Right lobe of liver (tissue), 6 donors: ENCODE data around the gene TM9SF4. TPM values are rescaled to one million over a fixed set of nuclear protein-coding genes. Genes with fewer than 3 reads are reported as not detected.

Experiments used
- ATAC-seq, 4 donors: fragments of 200-7000 bp; cut with Tn5 transposase; one replicate each; pipeline ENCODE4 v1.9.1; 2020; ENCODE audit warnings: mild to moderate bottlenecking in 4 of 4, moderate library complexity in 4 of 4
- DNase-seq, 3 donors: peaks; one replicate each; pipeline ENCODE4 v3.0.0-alpha.2; 2020
- H3K27ac ChIP-seq, 3 donors: fragments of 200-600 bp; one replicate each; pipeline ENCODE4 v1.8.0; 2022
- H3K27me3 ChIP-seq, 2 donors: fragments of 200-600 bp; one replicate each; pipeline ENCODE4 v1.8.0; 2022
- H3K36me3 ChIP-seq, 4 donors: fragments of 200-600 bp; sonication (generic) in 1 of 4; one replicate each; pipeline versions ENCODE4 v1.5.1 to v1.8.0; 2017 to 2022; ENCODE audit warnings: control low read depth in 1 of 4
- H3K4me1 ChIP-seq, 4 donors: fragments of 200-600 bp; sonication (generic) in 1 of 4; one replicate each; pipeline versions ENCODE4 v1.5.1 to v1.8.0; 2017 to 2022; ENCODE audit warnings: control low read depth in 1 of 4
- H3K4me3 ChIP-seq, 3 donors: fragments of 200-600 bp; one replicate each; pipeline ENCODE4 v1.8.0; 2022
- H3K9me3 ChIP-seq, 4 donors: fragments of 200-600 bp; sonication (generic) in 1 of 4; one replicate each; pipeline versions ENCODE4 v1.5.1 to v1.8.0; 2017 to 2022; ENCODE audit warnings: control low read depth in 1 of 4
- CTCF ChIP-seq, 4 donors: fragments of 200-600 bp in 3 of 4; fragments of 450-650 bp in 1 of 4; IDR thresholded peaks; one replicate each; pipeline versions ENCODE4 v1.5.1 to v1.8.0; 2016 to 2022; ENCODE audit warnings: antibody characterized with exemption in 4 of 4, mild to moderate bottlenecking in 2 of 4
- POLR2A ChIP-seq: fragments of 450-650 bp; IDR thresholded peaks from one replicate; pipeline ENCODE4 v1.6.1; 2017; ENCODE audit warnings: antibody characterized with exemption, mild to moderate bottlenecking
- WGBS: methylation state at CpG from one replicate; pipeline ENCODE4 v1.1.6; 2018; ENCODE audit warnings: low coverage, low lambda C conversion rate; ENCODE audit not compliant: insufficient coverage; ENCODE audit errors: missing lambda C conversion rate; 5-methylcytosine and 5-hydroxymethylcytosine counted together
- intact Hi-C, 2 donors: fragments of 100-400 bp; cut with DNase I; formaldehyde crosslinking; loops; one replicate each; pipeline versions ENCODE4 v1.11.2 to v1.14.1; 2022
- total RNA-seq, 6 experiments: library from RNA; depleted of rRNA in 2 of 6; stranded (reverse); fragments of >200 nt in 2 of 6; fragmentation: NEBNext Ultra II Directional in 3 of 6; extraction: Animal tissue kit (Norgen Biotek cat#: 25700) in 3 of 6; gene quantifications; one replicate each; pipeline versions ENCODE4 v1.1.0 to v1.2.4, GENCODE V29; 2016 to 2023
- donor health status: DM: no; HTN: yes; CAD: no.
- donor health status: DM: no; HTN: no; CAD: no.
- donor health status: DM: no; HTN: no; CAD: no.
- donor health status: DM: no; HTN: yes; CAD: no.
- donor health status: DM: no; HTN: yes; CAD: no.

The TM9SF4 gene
- total RNA-seq, 6 experiments from 2014 or later: 26.9 to 33.9 (median 30.5) TPM

GRCh38 chr20:32078322-32078721 is 31.2 kb upstream of the TM9SF4 start:
- ATAC-seq (no peak), DNase-seq (no peak)
- 75% methylated on average over 5 of the region's 5 CpGs for WGBS
- Histone ChIP-seq H3K27me3 (no peaks in the 10 kb centered on the region), H3K9me3 (no peaks in the 10 kb centered on the region), H3K4me3 (no peak overlapping the region), H3K27ac (no peak overlapping the region), H3K36me3 (no peaks in the 10 kb centered on the region), H3K4me1 (no peaks in the 10 kb centered on the region)
- TF ChIP-seq CTCF (IDR thresholded peaks at IDR 0.05): no peak
- TF ChIP-seq POLR2A: no peak
- intact Hi-C loops: no loop called here

GRCh38 chr20:32078791-32079190 is 30.7 kb upstream of the TM9SF4 start:
- no peak for ATAC-seq

GRCh38 chr20:32079655-32080109 is 29.8 kb upstream of the TM9SF4 start:
- no peak for ATAC-seq
- Histone ChIP-seq H3K4me3 (no peak overlapping the region), H3K27ac (no peak overlapping the region), H3K9me3 (no peaks in the 10 kb centered on the region), H3K4me1 (no peaks in the 10 kb centered on the region), H3K27me3 (no peaks in the 10 kb centered on the region), H3K36me3 (no peaks in the 10 kb centered on the region)
- no peak for DNase-seq
- TF ChIP-seq CTCF (IDR thresholded peaks at IDR 0.05) (no peak), POLR2A (no peak)
- 10% methylated on average over 1 of the region's 8 CpGs for WGBS
- intact Hi-C loops: no loop called here

More at GRCh38 chr20:32078791-32079190, 30.7 kb upstream of the TM9SF4 start:
- H3K27ac ChIP-seq: no peak overlapping the region
- H3K4me3 ChIP-seq: no peak overlapping the region
- H3K4me1 ChIP-seq: no peaks in the 10 kb centered on the region
- no peaks in the 10 kb centered on the region for H3K27me3 ChIP-seq
- TF ChIP-seq POLR2A (no peak), CTCF (IDR thresholded peaks at IDR 0.05) (no peak)
- no peaks in the 10 kb centered on the region for H3K9me3 ChIP-seq
- intact Hi-C loops: no loop called here
- DNase-seq: no peak
- H3K36me3 ChIP-seq: no peaks in the 10 kb centered on the region

- Histone ChIP-seq H3K9me3 (no peaks in the 10 kb centered on the region), H3K27ac (no peak overlapping the region), H3K4me1 (no peaks in the 10 kb centered on the region), H3K36me3 (no peaks in the 10 kb centered on the region), H3K4me3 (no peak overlapping the region), H3K27me3 (no peaks in the 10 kb centered on the region)
- WGBS: 83% methylated on average over 3 of the region's 3 CpGs
- ATAC-seq (no peak), DNase-seq (no peak)
- intact Hi-C loops: no loop called here
- TF ChIP-seq POLR2A (no peak), CTCF (IDR thresholded peaks at IDR 0.05) (no peak)
These were observed 28.7 kb upstream of the TM9SF4 start for GRCh38 chr20:32080783-32081182.

- Histone ChIP-seq H3K36me3 (no peaks in the 10 kb centered on the region), H3K4me3 (no peak overlapping the region), H3K27me3 (no peaks in the 10 kb centered on the region), H3K9me3 (no peaks in the 10 kb centered on the region), H3K4me1 (no peaks in the 10 kb centered on the region), H3K27ac (no peak overlapping the region)
- TF ChIP-seq POLR2A: no peak
- no peak for TF ChIP-seq CTCF (IDR thresholded peaks at IDR 0.05)
- WGBS: 68% methylated on average over 2 of the region's 6 CpGs
- intact Hi-C loops: no loop called here
- ATAC-seq (no peak), DNase-seq (no peak)
These were observed 26.0 kb upstream of the TM9SF4 start for GRCh38 chr20:32083469-32083868.
